ENCODE measurements around the gene MSI2.

DNA sequence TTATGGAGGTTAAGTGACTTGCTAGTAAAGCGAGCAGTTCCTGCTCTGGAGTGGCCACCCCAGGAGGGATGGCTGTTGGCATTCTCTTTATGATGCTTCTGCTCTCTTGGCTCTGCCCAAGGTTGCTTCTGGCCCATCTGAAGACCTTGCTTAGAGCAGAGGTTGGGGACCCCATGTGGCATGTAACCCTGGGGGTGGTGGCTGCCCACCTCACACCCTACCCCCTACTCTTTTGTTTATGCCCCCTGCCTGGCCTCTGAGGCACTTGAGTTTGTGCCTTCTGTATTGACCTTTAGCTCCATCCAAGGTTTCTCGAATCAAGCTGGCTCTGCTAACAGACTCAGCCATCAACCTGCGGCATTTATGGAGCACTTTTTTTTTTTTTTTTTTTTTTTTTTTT is 214.6 kb downstream of the MSI2 start:
- TF ChIP-seq, protein P1, sequence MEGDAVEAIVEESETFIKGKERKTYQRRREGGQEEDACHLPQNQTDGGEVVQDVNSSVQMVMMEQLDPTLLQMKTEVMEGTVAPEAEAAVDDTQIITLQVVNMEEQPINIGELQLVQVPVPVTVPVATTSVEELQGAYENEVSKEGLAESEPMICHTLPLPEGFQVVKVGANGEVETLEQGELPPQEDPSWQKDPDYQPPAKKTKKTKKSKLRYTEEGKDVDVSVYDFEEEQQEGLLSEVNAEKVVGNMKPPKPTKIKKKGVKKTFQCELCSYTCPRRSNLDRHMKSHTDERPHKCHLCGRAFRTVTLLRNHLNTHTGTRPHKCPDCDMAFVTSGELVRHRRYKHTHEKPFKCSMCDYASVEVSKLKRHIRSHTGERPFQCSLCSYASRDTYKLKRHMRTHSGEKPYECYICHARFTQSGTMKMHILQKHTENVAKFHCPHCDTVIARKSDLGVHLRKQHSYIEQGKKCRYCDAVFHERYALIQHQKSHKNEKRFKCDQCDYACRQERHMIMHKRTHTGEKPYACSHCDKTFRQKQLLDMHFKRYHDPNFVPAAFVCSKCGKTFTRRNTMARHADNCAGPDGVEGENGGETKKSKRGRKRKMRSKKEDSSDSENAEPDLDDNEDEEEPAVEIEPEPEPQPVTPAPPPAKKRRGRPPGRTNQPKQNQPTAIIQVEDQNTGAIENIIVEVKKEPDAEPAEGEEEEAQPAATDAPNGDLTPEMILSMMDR (IDR thresholded peaks at IDR 0.05), result no peak
- no peak for TF ChIP-seq POLR2A (IDR thresholded peaks at IDR 0.05)
